ENCODE data around the gene CUBN.

The CUBN gene

GRCh38 chr10:16787361-16787791 lies 342.2 kb downstream of the CUBN start:
- no peak for DNase-seq (ENCODE audit: low read depth)
- no peak for TF ChIP-seq POLR2A (IDR thresholded peaks at IDR 0.05; ENCODE audit: extremely low read depth, insufficient read length)
- no peak for TF ChIP-seq MAX (IDR thresholded peaks at IDR 0.05; ENCODE audit: low read depth, low read length)
- H3K4me3 ChIP-seq (ENCODE audit: low read depth, low read length), result no peak overlapping the region

- no peak for TF ChIP-seq CTCF (IDR thresholded peaks at IDR 0.05; ENCODE audit: low read depth, low read length)
- TF ChIP-seq MYC (IDR thresholded peaks at IDR 0.05; ENCODE audit: low read depth, low read length), result no peak
- TF ChIP-seq POLR2A (IDR thresholded peaks at IDR 0.05; ENCODE audit: extremely low read depth, insufficient read length), result no peak
- no peak for TF ChIP-seq MAX (IDR thresholded peaks at IDR 0.05; ENCODE audit: low read depth, low read length)
- DNase-seq (ENCODE audit: low read depth), result no peak
- H3K4me3 ChIP-seq (ENCODE audit: low read depth, low read length), result no peak overlapping the region
These were observed 349.2 kb downstream of the CUBN start for GRCh38 chr10:16780338-16780880.

- DNase-seq (ENCODE audit: low read depth), result no peak
- no peak overlapping the region for H3K4me3 ChIP-seq (ENCODE audit: low read depth, low read length)
- TF ChIP-seq MYC (IDR thresholded peaks at IDR 0.05; ENCODE audit: low read depth, low read length) (no peak), MAX (IDR thresholded peaks at IDR 0.05; ENCODE audit: low read depth, low read length) (no peak), CTCF (IDR thresholded peaks at IDR 0.05; ENCODE audit: low read depth, low read length) (no peak), POLR2A (IDR thresholded peaks at IDR 0.05; ENCODE audit: extremely low read depth, insufficient read length) (no peak)
These were observed 350.2 kb downstream of the CUBN start for GRCh38 chr10:16779384-16779915.

- no peak overlapping the region for H3K4me3 ChIP-seq (ENCODE audit: low read depth, low read length)
- TF ChIP-seq CTCF (IDR thresholded peaks at IDR 0.05; ENCODE audit: low read depth, low read length), result peak; percentile 12
- TF ChIP-seq MAX (IDR thresholded peaks at IDR 0.05; ENCODE audit: low read depth, low read length), result no peak
- peak; percentile 52 for DNase-seq (ENCODE audit: low read depth)
These were observed 351.9 kb downstream of the CUBN start for GRCh38 chr10:16777473-16778370.

GRCh38 chr10:16776896-16777295 lies 352.7 kb downstream of the CUBN start:
- TF ChIP-seq MAX (IDR thresholded peaks at IDR 0.05; ENCODE audit: low read depth, low read length) (no peak), MYC (IDR thresholded peaks at IDR 0.05; ENCODE audit: low read depth, low read length) (no peak), CTCF (IDR thresholded peaks at IDR 0.05; ENCODE audit: low read depth, low read length) (no peak), POLR2A (IDR thresholded peaks at IDR 0.05; ENCODE audit: extremely low read depth, insufficient read length) (no peak)
- no peak for DNase-seq (ENCODE audit: low read depth)
- H3K4me3 ChIP-seq (ENCODE audit: low read depth, low read length), result no peak overlapping the region
